T-helper 1 cell treated with Interleukin-12 subunit alpha and Interleukin-12 subunit beta and Interleukin-4 antibody, amounts not matched to agents 30 μg/mL and 1 μg/mL, for 36 hours (primary cell): Measurements from ENCODE around the gene DNAH12.

Source experiments
- H3K27ac Mint-ChIP-seq: one replicate; pipeline ENCODE4 v1.8.0; 2021; ENCODE audit warnings: mild to moderate bottlenecking, mixed read lengths
- H3K27me3 Mint-ChIP-seq: one replicate; pipeline ENCODE4 v1.8.0; 2021; ENCODE audit warnings: low read depth, mixed read lengths
- H3K36me3 Mint-ChIP-seq: one replicate; pipeline ENCODE4 v1.8.0; 2021; ENCODE audit warnings: low read depth, mixed read lengths
- H3K4me1 Mint-ChIP-seq: one replicate; pipeline ENCODE4 v1.8.0; 2021; ENCODE audit warnings: low read depth, mixed read lengths
- H3K4me3 Mint-ChIP-seq: one replicate; pipeline ENCODE4 v1.8.0; 2021; ENCODE audit warnings: mild to moderate bottlenecking, moderate library complexity, mixed read lengths
- H3K9me3 Mint-ChIP-seq: one replicate; pipeline ENCODE4 v1.8.0; 2021; ENCODE audit warnings: mixed read lengths

The DNAH12 gene, protein sequence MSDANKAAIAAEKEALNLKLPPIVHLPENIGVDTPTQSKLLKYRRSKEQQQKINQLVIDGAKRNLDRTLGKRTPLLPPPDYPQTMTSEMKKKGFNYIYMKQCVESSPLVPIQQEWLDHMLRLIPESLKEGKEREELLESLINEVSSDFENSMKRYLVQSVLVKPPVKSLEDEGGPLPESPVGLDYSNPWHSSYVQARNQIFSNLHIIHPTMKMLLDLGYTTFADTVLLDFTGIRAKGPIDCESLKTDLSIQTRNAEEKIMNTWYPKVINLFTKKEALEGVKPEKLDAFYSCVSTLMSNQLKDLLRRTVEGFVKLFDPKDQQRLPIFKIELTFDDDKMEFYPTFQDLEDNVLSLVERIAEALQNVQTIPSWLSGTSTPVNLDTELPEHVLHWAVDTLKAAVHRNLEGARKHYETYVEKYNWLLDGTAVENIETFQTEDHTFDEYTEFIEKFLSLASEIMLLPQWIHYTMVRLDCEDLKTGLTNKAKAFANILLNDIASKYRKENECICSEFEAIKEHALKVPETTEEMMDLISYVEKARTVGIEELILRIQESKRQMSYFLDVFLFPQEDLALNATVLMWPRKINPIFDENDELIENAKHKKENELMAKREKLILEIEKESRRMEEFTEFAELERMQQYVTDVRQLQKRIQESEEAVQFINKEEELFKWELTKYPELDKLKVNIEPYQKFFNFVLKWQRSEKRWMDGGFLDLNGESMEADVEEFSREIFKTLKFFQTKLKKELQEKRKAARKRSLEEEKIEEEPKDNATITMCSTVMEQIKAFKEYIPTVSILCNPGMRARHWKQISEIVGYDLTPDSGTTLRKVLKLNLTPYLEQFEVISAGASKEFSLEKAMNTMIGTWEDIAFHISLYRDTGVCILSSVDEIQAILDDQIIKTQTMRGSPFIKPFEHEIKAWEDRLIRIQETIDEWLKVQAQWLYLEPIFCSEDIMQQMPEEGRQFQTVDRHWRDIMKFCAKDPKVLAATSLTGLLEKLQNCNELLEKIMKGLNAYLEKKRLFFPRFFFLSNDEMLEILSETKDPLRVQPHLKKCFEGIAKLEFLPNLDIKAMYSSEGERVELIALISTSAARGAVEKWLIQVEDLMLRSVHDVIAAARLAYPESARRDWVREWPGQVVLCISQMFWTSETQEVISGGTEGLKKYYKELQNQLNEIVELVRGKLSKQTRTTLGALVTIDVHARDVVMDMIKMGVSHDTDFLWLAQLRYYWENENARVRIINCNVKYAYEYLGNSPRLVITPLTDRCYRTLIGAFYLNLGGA (N-terminal part only)

DNA sequence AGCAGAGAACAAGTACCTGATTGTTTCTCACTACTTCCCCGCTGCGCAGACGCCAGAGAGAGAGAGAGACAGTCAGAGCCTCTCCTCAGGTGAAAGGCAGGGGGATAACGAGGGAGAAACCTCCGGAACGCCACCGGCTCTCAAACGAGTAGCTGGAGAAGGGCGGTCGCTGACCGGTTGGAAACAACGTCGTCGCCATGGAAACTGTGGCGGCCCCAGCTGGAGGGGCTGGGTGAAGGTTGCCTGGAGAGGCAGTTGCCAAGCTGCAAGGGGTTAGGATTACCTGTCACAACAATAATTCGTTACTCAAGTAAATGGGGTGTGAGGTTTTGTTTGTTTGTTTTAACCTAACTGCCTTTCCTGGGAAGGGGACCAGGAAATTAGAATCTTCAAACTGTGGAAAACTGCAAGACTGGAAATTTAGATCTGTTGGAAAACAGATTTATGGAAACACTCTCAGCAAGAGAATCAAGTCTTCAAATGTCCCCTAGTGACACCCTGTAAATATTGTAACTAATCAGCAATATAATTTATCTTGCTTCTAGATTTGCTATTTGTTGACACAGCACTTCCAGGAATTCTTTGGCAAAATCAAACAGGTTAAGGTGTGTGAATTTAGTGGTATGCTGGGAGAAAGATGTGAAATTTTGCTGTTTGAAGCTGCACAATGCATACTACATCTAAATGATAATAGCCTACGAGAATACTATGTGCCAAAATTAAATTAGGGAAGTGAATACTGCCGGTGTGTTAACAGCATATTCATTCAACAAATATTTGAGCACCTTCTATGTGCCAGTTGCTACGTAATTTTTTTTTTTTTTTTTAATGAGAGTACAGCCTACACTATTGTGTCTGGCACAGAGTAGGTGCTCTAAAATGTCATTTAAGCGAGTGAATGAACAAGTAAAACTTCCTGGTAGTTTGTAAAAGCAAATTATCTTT lies at the start of gene DNAH12:
Gene DNAH12, minus strand, starts transcription at position 164 of the 945 bp plus-strand sequence. CDS start 1,474 bp downstream, outside the sequence.
- peaks cover 2% of the 10 kb centered on the region for H3K27me3 Mint-ChIP-seq
- H3K4me1 Mint-ChIP-seq, result peaks cover 5% of the 10 kb centered on the region
- no peak within 1 kb of the TSS for H3K4me3 Mint-ChIP-seq
- no peaks in the 10 kb centered on the region for H3K36me3 Mint-ChIP-seq
- no peaks in the 10 kb centered on the region for H3K9me3 Mint-ChIP-seq
- H3K27ac Mint-ChIP-seq, result no peak within 1 kb of the TSS

DNA sequence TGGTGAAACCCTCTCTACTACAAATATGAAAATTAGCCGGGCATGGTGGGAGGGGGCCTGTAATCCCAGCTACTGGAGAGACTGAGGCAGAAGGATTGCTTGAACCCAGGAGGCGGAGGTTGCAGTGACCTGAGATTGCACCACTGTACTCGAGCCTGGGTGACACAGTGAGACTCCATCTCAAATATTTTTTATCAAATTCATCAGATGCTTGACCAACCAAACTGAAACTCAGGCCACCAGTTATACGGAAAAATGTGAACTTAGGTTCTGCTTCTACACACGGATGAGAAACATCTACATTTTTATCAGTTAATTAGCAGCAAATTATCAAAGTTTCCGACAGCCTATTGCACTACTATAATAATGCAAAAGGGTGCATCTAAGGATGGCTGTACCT lies 48.2 kb upstream of the DNAH12 start:
- Mint-ChIP-seq H3K36me3 (peaks cover 20% of the 10 kb centered on the region), H3K27ac (no peak overlapping the region), H3K9me3 (no peaks in the 10 kb centered on the region), H3K4me1 (peaks cover 28% of the 10 kb centered on the region), H3K27me3 (no peaks in the 10 kb centered on the region), H3K4me3 (no peak overlapping the region)

DNA sequence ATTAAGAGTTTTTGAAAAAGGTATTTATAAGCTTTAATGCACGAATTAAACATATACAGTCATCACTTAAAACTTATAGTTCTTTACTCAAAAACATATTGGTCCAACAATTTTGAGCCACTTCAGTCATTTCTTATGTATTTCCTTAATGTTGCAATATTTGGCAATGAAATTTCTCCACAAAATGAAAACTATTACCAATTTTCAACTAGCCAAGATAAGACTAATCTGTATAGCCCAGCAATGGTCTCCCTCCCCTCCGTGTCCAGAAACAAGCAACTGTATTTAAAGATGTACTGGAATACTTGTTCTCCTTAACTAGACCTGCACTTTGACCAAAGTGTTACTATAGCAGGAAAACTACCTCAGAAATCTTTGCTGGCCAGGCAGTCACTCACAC lies 43.8 kb upstream of the DNAH12 start:
- no peak overlapping the region for H3K4me3 Mint-ChIP-seq
- H3K36me3 Mint-ChIP-seq, result peaks cover 22% of the 10 kb centered on the region
- peaks cover 9% of the 10 kb centered on the region for H3K4me1 Mint-ChIP-seq
- H3K9me3 Mint-ChIP-seq, result no peaks in the 10 kb centered on the region
- H3K27ac Mint-ChIP-seq, result no peak overlapping the region
- no peaks in the 10 kb centered on the region for H3K27me3 Mint-ChIP-seq

DNA sequence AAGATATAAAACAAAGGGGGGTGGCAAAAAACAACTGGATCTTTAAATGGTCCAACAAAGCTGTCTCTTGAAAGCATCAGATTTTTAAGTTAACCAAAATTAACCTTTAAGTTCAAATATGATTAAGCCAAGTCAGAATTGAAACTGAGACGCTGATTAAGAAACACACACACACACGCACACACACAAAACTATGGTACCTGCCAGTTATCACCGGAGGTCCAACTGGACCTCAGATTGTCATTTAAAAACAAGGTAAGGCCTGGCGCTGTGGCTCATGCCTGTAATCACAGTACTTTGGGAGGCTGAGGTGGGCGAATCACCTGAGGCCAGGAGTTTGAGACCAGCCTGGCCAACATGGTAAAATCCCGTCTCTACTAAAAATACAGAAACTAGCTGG lies 42.6 kb upstream of the DNAH12 start:
- Mint-ChIP-seq H3K27ac (no peak overlapping the region), H3K4me3 (no peak overlapping the region), H3K4me1 (peaks cover 11% of the 10 kb centered on the region), H3K27me3 (no peaks in the 10 kb centered on the region), H3K36me3 (peaks cover 24% of the 10 kb centered on the region), H3K9me3 (no peaks in the 10 kb centered on the region)

DNA sequence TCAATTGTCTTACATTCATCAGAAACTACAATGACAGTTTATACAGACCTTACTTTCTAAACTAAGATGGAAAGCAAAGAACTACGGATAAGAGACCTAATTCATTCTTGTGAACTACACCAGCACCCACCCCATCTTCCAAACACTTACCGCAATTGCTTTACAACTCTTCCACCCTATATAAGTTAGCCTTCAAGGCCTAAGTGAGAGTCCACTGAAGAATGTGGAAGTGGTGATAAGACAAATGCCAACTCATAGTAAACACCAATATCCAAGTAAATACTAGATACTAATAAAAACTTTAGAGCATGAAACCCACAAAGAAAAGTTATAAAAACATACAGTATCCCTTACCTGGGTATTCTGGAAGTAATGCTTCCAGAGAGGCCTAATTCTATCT lies 39.4 kb upstream of the DNAH12 start:
- H3K27ac Mint-ChIP-seq, result no peak overlapping the region
- H3K4me3 Mint-ChIP-seq, result no peak overlapping the region
- peaks cover 23% of the 10 kb centered on the region for H3K36me3 Mint-ChIP-seq
- no peaks in the 10 kb centered on the region for H3K27me3 Mint-ChIP-seq
- H3K9me3 Mint-ChIP-seq, result no peaks in the 10 kb centered on the region
- peaks cover 10% of the 10 kb centered on the region for H3K4me1 Mint-ChIP-seq

DNA sequence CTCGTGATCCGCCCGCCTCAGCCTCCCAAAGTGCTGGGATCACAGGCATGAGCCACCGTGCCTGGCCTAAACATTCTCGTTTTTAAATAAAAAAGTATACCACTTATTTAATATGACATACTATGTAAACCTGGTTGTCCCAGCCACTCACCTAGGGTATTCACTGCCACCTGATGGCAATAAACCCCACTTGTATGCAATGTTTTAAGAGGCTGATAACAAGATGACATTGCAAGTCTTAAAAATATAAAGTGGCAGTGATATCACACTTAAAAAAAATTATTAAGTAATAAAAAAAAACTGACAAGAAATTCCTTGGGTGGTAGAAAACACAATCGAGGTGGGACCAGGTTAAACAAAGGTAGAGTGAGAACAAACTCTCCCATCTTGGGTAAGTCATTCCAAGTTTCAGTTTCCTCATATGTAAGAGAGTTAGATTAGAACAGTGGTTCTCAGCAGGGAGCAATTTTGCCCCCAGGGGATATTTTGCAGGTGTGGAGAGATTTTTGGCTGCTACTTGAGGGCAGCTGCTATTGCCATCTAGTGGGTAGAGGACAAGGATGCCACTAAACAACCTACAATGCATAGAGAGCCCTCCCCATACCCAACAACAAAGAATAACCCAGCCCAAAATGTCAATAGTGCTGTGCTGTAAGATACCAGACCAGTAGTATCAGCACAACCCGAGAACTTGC lies 38.5 kb upstream of the DNAH12 start:
- Mint-ChIP-seq H3K4me3 (no peak overlapping the region), H3K36me3 (peaks cover 25% of the 10 kb centered on the region), H3K9me3 (no peaks in the 10 kb centered on the region), H3K27me3 (no peaks in the 10 kb centered on the region), H3K27ac (no peak overlapping the region), H3K4me1 (peaks cover 6% of the 10 kb centered on the region)

DNA sequence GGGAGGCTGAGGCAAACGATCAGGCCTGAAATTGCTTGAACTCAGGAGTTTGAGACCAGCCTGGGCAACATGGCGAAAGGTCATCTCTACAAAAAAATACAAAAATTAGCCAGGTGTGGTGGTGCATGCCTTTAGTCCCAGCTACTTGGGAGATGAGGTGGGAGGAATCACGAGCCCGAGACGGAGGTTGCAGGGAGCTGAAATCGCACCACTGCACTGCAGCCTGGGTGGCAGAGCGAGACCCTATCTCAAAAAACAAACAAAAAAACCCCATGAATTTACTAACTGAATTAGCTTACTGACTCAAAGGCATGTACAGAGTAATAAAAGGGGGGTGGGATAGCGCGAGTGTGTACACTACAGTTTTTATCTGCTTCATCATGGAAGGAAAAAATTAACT lies 33.7 kb upstream of the DNAH12 start:
- Mint-ChIP-seq H3K36me3 (peaks cover 34% of the 10 kb centered on the region), H3K27ac (no peak overlapping the region), H3K4me1 (peaks cover 12% of the 10 kb centered on the region), H3K4me3 (no peak overlapping the region), H3K9me3 (no peaks in the 10 kb centered on the region), H3K27me3 (no peaks in the 10 kb centered on the region)

DNA sequence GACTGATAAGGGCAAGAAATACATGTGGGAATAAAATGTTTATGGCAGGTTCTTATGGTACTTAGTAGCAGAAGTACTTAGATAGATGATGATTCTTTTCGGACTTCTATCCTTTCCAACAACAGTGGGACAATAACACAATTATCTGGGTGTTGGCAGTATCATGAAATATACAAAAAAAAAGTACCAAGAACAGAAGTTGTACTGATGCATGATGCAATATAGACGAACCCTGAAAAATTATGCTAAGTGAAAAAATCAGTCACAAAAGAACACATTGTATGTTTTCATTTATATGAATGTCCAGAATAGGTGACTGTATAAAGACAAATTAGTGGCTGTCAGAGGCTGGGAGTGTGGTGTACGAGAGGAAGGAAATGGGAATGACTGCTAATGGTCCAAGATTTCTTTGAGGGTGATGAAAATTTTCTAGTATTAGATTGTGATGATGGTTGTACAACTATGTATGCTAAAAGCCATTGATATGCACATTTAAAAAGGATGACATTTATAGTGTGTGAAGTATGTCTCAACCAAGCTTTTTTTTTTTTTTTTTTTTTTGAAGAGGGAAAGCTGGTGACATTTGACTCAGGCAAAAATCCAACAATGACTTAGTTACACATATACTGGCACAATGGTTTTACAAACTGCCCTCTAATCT lies 32.0 kb upstream of the DNAH12 start:
- Mint-ChIP-seq H3K4me3 (no peak overlapping the region), H3K36me3 (peaks cover 41% of the 10 kb centered on the region), H3K4me1 (peaks cover 15% of the 10 kb centered on the region), H3K9me3 (no peaks in the 10 kb centered on the region), H3K27ac (no peak overlapping the region), H3K27me3 (no peaks in the 10 kb centered on the region)

DNA sequence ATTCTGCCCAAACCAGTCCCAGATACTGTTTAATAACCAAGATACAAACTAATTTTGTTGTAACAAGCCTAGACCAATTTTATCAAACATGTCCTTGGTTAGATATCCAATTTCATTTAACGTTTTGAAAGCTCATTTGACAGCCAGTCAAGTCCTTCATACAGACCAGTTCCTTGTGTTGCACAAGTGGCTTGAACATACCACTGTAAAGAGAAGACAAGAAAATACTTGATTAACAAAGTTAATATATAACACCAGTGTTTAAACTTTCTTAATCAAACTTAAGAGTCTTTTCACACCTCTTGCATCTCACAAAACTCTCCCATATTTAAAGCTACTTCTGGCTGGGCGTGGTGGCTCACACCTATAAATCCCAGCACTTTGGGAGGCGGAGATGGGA lies 28.0 kb upstream of the DNAH12 start:
- Mint-ChIP-seq H3K36me3 (peaks cover 35% of the 10 kb centered on the region), H3K27ac (no peak overlapping the region), H3K4me3 (no peak overlapping the region), H3K27me3 (no peaks in the 10 kb centered on the region), H3K9me3 (no peaks in the 10 kb centered on the region), H3K4me1 (peaks cover 10% of the 10 kb centered on the region)

DNA sequence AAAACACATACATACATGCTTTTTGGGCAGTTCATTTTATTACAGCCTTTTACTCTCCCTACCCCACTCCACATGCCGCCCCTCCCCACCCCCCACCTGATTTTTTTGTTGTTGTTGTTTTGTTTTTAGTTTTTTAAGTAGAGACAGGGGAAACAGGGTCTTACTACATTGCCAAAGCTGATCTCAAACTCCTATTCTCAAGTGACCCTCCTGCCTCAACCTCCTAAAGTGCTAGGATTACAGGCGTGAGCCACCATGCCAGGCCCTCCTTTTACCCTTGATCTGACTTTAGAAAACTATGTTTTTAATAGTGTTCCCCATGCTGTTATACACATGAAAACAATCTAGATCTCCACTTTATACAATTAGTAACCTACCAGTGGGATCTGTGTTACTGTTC lies 26.7 kb upstream of the DNAH12 start:
- H3K4me3 Mint-ChIP-seq, result no peak overlapping the region
- peaks cover 6% of the 10 kb centered on the region for H3K4me1 Mint-ChIP-seq
- H3K27me3 Mint-ChIP-seq, result no peaks in the 10 kb centered on the region
- H3K36me3 Mint-ChIP-seq, result peaks cover 35% of the 10 kb centered on the region
- H3K27ac Mint-ChIP-seq, result no peak overlapping the region
- H3K9me3 Mint-ChIP-seq, result no peaks in the 10 kb centered on the region

DNA sequence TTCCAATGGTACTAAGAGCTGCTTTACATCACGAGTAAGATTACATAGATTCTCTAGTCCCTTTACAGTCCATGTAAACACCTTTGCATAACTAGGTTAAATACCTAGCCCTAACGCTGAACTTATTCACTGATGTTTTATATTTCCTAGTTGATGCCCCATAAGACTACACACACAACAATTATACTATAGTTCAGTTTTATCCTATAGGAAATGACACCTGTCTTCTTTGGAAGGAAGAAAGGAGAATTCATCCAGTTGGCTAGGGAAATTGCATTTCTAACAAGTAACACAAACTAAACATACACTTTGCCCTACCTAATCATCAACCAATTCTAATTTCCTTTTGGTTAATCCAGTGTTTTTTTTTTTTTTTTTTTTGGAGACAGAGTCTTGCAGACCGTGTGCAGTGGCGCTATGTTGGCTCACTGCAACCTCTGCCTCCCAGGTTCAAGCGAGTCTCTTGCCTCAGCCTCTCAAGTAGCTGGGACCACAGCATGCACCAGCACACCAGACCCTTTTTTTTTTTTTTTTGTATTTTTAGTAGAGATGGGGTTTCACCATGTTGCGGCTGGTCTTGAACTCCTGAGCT lies 25.8 kb upstream of the DNAH12 start:
- Mint-ChIP-seq H3K27ac (no peak overlapping the region), H3K36me3 (peaks cover 26% of the 10 kb centered on the region), H3K9me3 (no peaks in the 10 kb centered on the region), H3K4me1 (peaks cover 6% of the 10 kb centered on the region), H3K27me3 (no peaks in the 10 kb centered on the region), H3K4me3 (no peak overlapping the region)

DNA sequence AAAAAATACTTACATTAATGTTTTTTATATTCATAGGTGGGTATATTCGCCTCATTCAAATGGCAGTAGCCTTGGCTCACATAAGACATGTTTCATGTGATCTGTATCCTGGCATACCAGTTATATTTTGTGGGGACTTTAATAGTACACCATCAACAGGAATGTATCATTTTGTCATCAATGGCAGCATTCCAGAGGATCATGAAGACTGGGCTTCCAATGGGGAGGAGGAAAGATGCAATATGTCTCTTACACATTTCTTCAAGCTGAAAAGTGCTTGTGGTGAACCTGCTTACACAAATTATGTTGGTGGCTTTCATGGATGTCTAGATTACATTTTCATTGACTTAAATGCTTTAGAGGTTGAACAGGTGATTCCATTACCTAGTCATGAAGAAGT lies 15.4 kb upstream of the DNAH12 start:
- peak overlapping the region; percentile 9 for H3K4me3 Mint-ChIP-seq
- H3K27me3 Mint-ChIP-seq, result no peaks in the 10 kb centered on the region
- H3K36me3 Mint-ChIP-seq, result peaks cover 30% of the 10 kb centered on the region
- H3K4me1 Mint-ChIP-seq, result peaks cover 35% of the 10 kb centered on the region
- H3K27ac Mint-ChIP-seq, result no peak overlapping the region
- H3K9me3 Mint-ChIP-seq, result no peaks in the 10 kb centered on the region
